Activated CD4-positive, alpha-beta T cell treated with anti-CD3 and anti-CD28 coated beads, Interleukin-2, amount 10 ng/mL, durations not matched to agents 24 days and 14 days (primary cell): ENCODE results near the gene ACADSB. TPM values are rescaled to one million over a fixed set of nuclear protein-coding genes. Genes with fewer than 3 reads are reported as not detected.

Source experiments
- DNase-seq: peaks from one replicate; pipeline ENCODE4 v3.0.0; 2022
- H3K27ac Mint-ChIP-seq: one replicate; pipeline ENCODE4 v1.8.0; 2022; ENCODE audit warnings: mild to moderate bottlenecking, mixed read lengths
- H3K27me3 Mint-ChIP-seq: one replicate; pipeline ENCODE4 v1.8.0; 2022; ENCODE audit warnings: mixed read lengths
- H3K36me3 Mint-ChIP-seq: one replicate; pipeline ENCODE4 v1.8.0; 2022; ENCODE audit warnings: low read depth, mild to moderate bottlenecking, mixed read lengths
- H3K4me1 Mint-ChIP-seq: one replicate; pipeline ENCODE4 v1.8.0; 2021; ENCODE audit warnings: mixed read lengths
- H3K4me3 Mint-ChIP-seq: one replicate; pipeline ENCODE4 v1.8.0; 2022; ENCODE audit warnings: mild to moderate bottlenecking, moderate library complexity, mixed read lengths
- H3K9me3 Mint-ChIP-seq: one replicate; pipeline ENCODE4 v1.8.0; 2021; ENCODE audit warnings: mixed read lengths
- intact Hi-C: fragments of 100-400 bp; cut with micrococcal nuclease; formaldehyde crosslinking; loops from one replicate; pipeline ENCODE4 v1.15.1; 2023
- total RNA-seq: library from RNA; stranded (reverse); gene quantifications from 2 replicates; pipeline ENCODE4 v1.2.3, GENCODE V29; 2022

Gene ACADSB
- 21.3 and 21.6 TPM in 2 replicates for total RNA-seq

DNA sequence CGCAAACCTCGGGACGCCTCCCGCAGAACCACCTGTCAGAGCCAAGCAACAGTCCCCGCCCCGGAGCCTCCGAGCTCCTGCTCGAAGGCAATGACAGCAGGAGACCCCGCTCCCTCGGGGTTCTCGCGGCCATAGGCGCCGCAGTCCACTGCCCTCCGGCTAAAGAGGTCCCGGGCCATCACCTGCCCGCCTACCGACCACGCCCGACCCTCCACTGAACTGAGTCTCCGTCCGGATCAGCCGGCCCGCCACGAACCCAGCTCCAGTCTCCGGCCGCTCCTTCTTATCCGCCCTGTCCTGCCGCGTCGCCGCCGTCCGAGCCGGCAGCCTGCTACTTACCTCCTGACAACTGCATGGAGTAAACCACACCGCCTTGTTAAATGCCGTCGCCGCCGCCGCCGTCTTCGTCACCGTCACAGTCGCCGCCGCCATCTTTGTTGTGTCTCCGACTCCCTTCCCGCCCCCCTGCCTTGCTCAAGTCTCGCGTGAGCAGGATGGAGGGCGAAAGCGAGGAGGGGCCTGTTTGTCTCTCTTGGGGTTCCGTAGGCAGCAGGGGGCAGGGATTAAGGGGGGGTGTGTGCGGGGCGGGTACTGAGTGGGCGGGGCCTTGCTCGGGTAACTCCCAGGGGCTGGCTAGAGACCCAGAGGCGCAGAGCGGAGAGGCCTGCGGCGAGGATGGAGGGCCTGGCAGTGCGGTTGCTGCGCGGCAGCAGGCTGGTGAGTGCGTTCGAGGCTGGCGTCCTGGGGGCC is at the start of gene ACADSB, which contains the start of gene IKZF5:
ACADSB (plus strand) TSS at position 652 of the 750 bp plus-strand sequence; CDS start at position 676, 24 bp downstream.
IKZF5 (minus strand) TSS at position 441 of the 750 bp plus-strand sequence. CDS start 10,170 bp downstream, outside the sequence.
- peak within 1 kb of the TSS; percentile 100 for H3K27ac Mint-ChIP-seq
- H3K4me3 Mint-ChIP-seq: peak within 1 kb of the TSS; percentile 98
- H3K4me1 Mint-ChIP-seq: peaks cover 27% of the 10 kb centered on the region
- DNase-seq: peak; percentile 98
- intact Hi-C loops: loop anchor here (1.0 to 10.0 kb wide), 6 partner anchors 28 to 1786 kb away; partner anchors contain the start of genes ATE1, BUB3, C10orf88 and EEF1AKMT2
- no peaks in the 10 kb centered on the region for H3K9me3 Mint-ChIP-seq
- H3K27me3 Mint-ChIP-seq: no peaks in the 10 kb centered on the region
- H3K36me3 Mint-ChIP-seq: peaks cover 17% of the 10 kb centered on the region

DNA sequence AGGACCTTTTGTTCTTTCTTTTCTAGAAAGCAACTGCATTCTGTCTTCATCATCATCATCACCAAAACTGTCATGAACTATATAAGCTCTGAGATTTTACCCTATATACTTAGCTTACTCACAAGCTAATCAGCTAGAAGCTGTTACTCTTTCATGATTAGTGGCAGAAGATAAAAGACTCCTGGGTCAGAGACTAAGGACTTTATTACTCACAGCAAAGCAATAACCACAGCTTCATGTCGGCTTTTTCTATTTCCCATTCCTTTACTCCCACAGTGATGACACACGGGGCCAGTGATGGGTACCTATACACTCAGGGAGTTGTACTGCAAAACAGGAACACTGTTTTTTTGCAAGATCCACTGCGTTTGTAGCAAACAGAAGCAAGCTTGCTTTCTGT is 46.4 kb upstream of the ACADSB start:
- H3K27me3 Mint-ChIP-seq: peaks cover 9% of the 10 kb centered on the region
- peaks cover 5% of the 10 kb centered on the region for H3K4me1 Mint-ChIP-seq
- intact Hi-C loops: no loop called here
- DNase-seq: no peak
- H3K4me3 Mint-ChIP-seq: no peak overlapping the region
- H3K9me3 Mint-ChIP-seq: peaks cover 14% of the 10 kb centered on the region
- H3K36me3 Mint-ChIP-seq: no peaks in the 10 kb centered on the region
- no peak overlapping the region for H3K27ac Mint-ChIP-seq

DNA sequence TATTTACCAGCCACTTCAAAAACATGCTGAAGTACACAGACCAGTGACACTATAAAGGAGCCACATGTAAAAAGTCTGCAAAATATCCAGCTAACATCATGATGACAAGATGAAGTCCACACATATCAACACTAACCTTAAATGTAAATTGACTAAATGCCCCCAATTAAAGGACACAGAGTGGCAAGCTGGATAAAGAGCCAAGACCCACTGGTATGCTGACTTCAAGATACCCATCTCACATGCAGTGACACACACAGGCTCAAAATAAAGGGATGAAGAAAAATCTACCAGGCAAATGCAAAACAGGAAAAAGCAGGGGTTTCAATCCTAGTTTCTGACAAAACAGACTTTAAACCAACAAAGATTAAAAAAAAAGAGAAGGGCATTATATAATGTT is 41.9 kb upstream of the ACADSB start:
- Mint-ChIP-seq H3K27ac (no peak overlapping the region), H3K36me3 (no peaks in the 10 kb centered on the region), H3K4me3 (no peak overlapping the region), H3K27me3 (peaks cover 22% of the 10 kb centered on the region), H3K4me1 (peaks cover 5% of the 10 kb centered on the region), H3K9me3 (peaks cover 21% of the 10 kb centered on the region)
- DNase-seq: no peak
- intact Hi-C loops: no loop called here

DNA sequence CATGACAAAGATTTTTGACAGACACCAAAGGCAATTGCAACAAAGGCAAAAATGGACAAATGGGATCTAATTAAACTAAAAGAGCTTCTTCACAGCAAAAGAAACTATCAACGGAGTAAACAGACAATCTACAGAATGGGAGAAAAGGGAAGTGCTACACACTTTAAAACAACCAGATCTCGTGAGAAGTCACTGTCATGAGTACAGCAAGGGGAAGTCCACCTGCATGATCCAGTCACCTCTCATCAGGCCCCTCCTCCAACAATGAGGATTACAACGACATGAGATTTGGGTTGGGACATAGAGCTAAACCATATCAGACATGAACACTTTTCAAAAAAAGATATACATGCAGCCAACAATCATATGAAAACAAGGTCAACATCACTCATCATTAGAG is 40.1 kb upstream of the ACADSB start:
- Mint-ChIP-seq H3K9me3 (peaks cover 21% of the 10 kb centered on the region), H3K4me1 (no peaks in the 10 kb centered on the region), H3K4me3 (no peak overlapping the region), H3K27me3 (peaks cover 22% of the 10 kb centered on the region), H3K27ac (no peak overlapping the region), H3K36me3 (no peaks in the 10 kb centered on the region)
- intact Hi-C loops: no loop called here
- no peak for DNase-seq

DNA sequence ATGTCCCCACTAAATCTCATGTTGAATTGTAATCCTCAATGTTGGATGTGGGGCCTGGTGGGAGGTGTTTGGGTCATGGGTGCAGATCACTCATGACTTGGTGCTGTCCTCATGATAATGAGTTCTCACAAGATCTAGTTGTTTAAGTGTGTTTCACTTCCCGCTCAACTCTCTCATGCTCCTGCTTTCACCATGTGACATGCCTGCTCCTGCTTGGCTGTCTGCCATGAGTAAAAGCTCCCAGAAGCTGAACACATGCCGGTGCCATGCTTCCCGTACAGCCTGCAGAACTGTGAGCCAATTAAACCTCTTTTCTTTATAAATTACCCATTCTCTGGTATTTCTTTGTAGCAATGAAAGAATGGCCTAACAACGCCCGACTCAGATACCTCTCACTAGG is 34.8 kb upstream of the ACADSB start:
- H3K4me3 Mint-ChIP-seq: no peak overlapping the region
- peaks cover 19% of the 10 kb centered on the region for H3K27me3 Mint-ChIP-seq
- no peak overlapping the region for H3K27ac Mint-ChIP-seq
- H3K36me3 Mint-ChIP-seq: no peaks in the 10 kb centered on the region
- intact Hi-C loops: no loop called here
- H3K4me1 Mint-ChIP-seq: no peaks in the 10 kb centered on the region
- H3K9me3 Mint-ChIP-seq: no peaks in the 10 kb centered on the region
- no peak for DNase-seq

DNA sequence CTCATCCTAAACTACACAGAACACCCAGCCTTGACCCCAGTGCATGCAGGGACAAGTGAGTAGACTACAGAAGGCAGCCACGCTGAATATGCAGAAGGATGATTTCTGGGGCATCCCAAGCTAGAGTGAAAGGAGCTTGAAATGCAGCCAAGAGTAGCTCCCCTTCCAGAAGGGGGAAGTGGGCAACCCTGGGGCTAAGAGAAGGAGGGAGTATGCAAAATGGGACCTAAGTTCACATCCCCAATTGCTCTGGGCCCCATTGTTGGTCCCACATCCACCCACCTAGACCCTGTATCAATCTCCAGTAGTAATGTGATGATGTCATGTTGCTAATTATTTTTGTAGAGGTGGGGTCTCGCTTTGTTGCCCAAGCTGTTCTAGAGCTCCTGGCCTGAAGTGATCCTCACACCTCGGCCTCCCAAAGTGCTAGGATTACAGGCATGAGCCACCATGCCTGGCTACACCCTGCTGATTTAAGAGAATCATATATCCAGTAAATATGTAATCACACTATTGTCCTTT is 34.2 kb upstream of the ACADSB start:
- Mint-ChIP-seq H3K4me1 (no peaks in the 10 kb centered on the region), H3K4me3 (no peak overlapping the region), H3K27me3 (peaks cover 19% of the 10 kb centered on the region), H3K9me3 (no peaks in the 10 kb centered on the region), H3K27ac (no peak overlapping the region), H3K36me3 (no peaks in the 10 kb centered on the region)
- intact Hi-C loops: no loop called here
- no peak for DNase-seq

DNA sequence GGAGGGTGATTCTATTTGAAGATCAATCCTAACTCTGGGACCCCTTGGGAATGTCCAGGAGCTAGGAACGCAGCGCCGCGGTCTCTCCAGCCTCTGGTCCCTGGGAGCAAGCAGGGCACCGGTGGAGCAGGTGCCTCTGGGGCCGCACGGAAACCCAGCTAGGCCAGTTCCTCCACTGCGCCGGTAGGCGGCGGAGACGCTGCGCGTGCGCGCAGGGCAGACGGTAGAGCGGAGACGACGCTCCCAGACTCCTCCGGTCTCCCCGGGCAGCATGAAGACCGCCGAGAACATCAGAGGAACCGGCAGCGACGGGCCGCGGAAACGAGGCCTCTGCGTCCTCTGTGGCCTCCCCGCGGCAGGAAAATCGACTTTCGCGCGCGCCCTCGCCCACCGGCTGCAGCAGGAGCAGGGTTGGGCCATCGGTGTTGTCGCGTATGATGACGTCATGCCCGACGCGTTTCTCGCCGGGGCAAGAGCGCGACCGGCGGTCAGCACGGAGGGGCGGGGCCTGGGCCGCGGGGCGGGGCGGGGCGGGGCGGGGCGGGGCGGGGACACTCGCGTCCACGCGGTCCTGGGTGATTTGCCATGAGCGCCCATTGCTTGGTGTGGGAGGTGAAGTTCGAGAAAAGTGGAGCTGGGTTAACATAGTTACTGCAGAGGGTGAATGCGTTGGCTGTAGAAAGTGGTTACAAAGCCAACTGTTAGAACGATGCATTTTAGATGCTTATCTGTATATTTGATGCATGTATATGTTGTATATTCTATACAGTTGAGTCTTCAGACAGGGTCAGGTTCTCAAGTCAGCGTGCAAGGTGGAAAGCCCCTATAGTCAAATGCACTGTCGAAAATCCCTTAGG is 28.4 kb upstream of the ACADSB start, which contains the start of gene PSTK:
PSTK (plus strand) TSS at position 193 of the 857 bp plus-strand sequence; CDS start at position 272, 79 bp downstream.
- Mint-ChIP-seq H3K9me3 (no peaks in the 10 kb centered on the region), H3K36me3 (peaks cover 2% of the 10 kb centered on the region), H3K4me3 (peak within 1 kb of the TSS; percentile 91), H3K4me1 (peaks cover 16% of the 10 kb centered on the region), H3K27me3 (peaks cover 10% of the 10 kb centered on the region), H3K27ac (peak within 1 kb of the TSS; percentile 98)
- DNase-seq: peak; percentile 96
- intact Hi-C loops: loop anchor here (1.0 kb wide), 4 partner anchors 26 to 174 kb away; partner anchors contain the start of genes BUB3, C10orf88, FAM24B and IKZF5

DNA sequence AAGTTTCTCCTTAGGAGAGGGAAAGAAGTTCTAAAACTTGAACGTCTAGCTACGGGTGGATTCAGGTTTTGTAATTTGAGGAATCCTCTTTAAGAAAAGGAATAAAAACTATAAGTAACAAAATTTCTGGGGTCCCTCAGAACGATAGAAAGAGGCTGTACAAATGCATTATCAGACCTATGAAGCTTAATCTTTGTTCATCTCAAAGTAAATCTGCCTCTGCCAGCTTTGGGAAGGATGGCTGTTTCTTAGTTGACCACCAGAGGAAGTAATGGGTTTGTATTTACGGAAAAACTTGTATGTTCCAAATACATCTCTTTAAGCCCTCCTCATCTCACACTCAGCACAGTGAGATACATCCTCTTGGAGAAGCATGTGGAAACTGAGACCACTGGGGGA is 27.7 kb upstream of the ACADSB start:
- no peaks in the 10 kb centered on the region for H3K9me3 Mint-ChIP-seq
- intact Hi-C loops: no loop called here
- peaks cover 7% of the 10 kb centered on the region for H3K27me3 Mint-ChIP-seq
- H3K4me1 Mint-ChIP-seq: peaks cover 16% of the 10 kb centered on the region
- H3K27ac Mint-ChIP-seq: peak overlapping the region; percentile 98
- peaks cover 2% of the 10 kb centered on the region for H3K36me3 Mint-ChIP-seq
- peak; percentile 58 for DNase-seq
- H3K4me3 Mint-ChIP-seq: peak overlapping the region; percentile 91

DNA sequence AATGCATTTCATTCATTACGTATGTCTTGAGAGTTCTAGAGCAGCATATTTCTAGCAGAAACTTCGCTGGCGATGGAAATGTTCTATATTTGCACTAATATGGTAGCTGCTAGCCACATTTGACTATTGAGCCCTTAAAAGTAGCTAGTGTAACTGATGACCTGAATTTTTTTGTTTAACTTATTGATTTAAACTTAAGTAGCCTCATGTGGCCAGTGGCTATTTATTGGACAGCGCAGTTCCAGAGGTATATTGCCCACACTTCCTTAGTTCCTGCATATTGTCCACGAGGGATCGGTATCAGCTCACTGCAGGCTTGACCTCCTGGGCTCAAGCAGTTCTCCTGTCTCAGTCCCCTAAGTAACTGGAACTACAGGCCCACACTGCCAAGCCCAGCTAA is 24.9 kb upstream of the ACADSB start:
- Mint-ChIP-seq H3K4me3 (no peak overlapping the region), H3K9me3 (no peaks in the 10 kb centered on the region), H3K4me1 (peaks cover 16% of the 10 kb centered on the region), H3K36me3 (peaks cover 2% of the 10 kb centered on the region), H3K27me3 (no peaks in the 10 kb centered on the region), H3K27ac (no peak overlapping the region)
- intact Hi-C loops: no loop called here
- no peak for DNase-seq

DNA sequence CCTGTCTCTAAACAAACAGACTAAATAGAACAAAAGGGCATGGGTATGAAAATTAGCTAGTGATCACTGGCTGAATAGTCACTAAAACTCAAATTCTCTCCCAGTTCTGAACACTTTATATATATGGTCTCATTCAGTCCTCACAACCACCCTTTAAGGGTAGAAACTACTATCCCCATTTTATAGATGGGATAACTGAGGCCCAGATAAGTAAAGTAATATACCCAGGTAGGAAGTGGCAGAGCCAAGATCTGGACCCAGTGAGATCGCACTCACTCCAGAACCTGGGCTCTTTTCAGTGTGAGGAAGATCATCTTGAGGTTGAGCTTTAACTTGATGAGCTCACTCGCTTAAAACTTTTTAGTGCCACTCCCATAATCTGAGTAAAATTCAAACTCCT is 24.1 kb upstream of the ACADSB start:
- Mint-ChIP-seq H3K4me1 (peaks cover 15% of the 10 kb centered on the region), H3K27me3 (no peaks in the 10 kb centered on the region), H3K9me3 (no peaks in the 10 kb centered on the region), H3K4me3 (no peak overlapping the region), H3K27ac (no peak overlapping the region), H3K36me3 (peaks cover 2% of the 10 kb centered on the region)
- DNase-seq: no peak
- intact Hi-C loops: no loop called here

DNA sequence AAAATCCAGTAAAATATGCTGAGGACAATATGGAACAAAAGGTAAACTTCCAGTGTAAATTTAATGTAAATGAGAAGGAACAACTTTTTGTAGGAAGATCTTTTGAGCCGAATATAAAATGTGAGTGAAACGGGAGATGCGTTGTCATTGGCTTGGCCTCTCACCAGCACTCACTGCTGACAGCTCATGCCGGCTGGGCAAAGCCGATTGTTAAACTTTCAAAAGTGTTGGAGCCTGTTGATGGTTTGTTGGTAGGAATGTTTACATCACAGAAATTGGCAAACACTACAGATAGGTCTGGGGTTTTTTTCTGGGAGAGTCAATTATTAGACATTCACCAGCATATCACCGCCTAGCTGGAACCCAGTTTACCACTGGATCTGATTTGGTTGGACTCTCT is 22.5 kb upstream of the ACADSB start:
- Mint-ChIP-seq H3K9me3 (no peaks in the 10 kb centered on the region), H3K36me3 (peaks cover 4% of the 10 kb centered on the region), H3K27ac (no peak overlapping the region), H3K4me3 (no peak overlapping the region), H3K4me1 (peaks cover 2% of the 10 kb centered on the region), H3K27me3 (no peaks in the 10 kb centered on the region)
- intact Hi-C loops: no loop called here
- no peak for DNase-seq

DNA sequence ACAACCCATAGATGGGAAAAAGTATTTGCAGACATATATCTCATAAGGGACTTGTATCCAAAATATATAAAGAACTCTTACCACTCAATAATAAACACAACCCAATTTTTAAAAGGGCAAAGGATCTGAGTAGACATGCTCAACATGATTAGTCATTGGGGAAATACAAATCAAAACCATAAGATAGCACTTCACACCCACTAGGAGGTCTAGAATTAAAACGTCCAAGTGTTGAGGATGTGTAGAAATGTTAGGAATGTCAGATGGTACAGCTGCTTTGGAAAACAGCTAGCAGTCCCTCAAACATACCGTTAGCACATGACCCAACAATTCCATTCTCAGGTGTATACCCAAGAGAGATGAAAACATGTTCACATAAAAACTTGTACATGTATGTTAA is 20.3 kb upstream of the ACADSB start:
- Mint-ChIP-seq H3K9me3 (no peaks in the 10 kb centered on the region), H3K27ac (no peak overlapping the region), H3K27me3 (no peaks in the 10 kb centered on the region), H3K4me3 (no peak overlapping the region), H3K4me1 (no peaks in the 10 kb centered on the region), H3K36me3 (peaks cover 10% of the 10 kb centered on the region)
- DNase-seq: no peak
- intact Hi-C loops: no loop called here

DNA sequence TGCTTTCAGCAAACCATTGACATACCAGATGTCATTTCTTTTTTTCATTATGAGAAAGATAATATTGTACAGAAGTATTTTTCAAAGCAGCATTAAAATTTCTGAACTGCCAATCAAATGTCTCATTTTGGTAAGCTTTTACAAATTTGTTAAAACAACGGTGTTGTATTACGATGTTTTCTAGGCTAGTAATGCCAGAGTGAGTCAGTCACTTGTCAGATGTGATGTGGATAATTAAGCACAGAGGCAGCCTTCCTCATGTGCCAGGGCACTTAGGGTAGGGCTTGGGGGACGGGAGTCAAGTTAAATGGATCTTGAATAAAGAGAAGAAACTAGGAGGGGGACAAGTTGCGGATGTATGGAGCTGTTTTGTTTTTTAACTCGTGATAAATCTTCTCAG is 18.5 kb upstream of the ACADSB start:
- no peaks in the 10 kb centered on the region for H3K4me1 Mint-ChIP-seq
- H3K36me3 Mint-ChIP-seq: peaks cover 19% of the 10 kb centered on the region

More for the DNA sequence above, 18.5 kb upstream of the ACADSB start:
- no peak overlapping the region for H3K4me3 Mint-ChIP-seq
- H3K9me3 Mint-ChIP-seq: no peaks in the 10 kb centered on the region
- no peak overlapping the region for H3K27ac Mint-ChIP-seq
- intact Hi-C loops: no loop called here
- no peaks in the 10 kb centered on the region for H3K27me3 Mint-ChIP-seq
- DNase-seq: no peak
